Activated CD4-positive, alpha-beta T cell treated with anti-CD3 and anti-CD28 coated beads, Interleukin-2, amount 50 U/mL, for 24 hours (primary cell): ENCODE data around the gene DUOX1.

ENCODE experiments used
- DNase-seq, 2 donors: peaks; one replicate each; pipeline ENCODE4 v3.0.0-alpha.2; 2020; ENCODE audit warnings: low read depth in 1 of 2, low spot score in 1 of 2

The DUOX1 gene

GRCh38 chr15:45185903-45186770 is 56.3 kb downstream of the DUOX1 start:
- no peak for DNase-seq

- DNase-seq: no peak
Observed at GRCh38 chr15:45186771-45187577, 57.2 kb downstream of the DUOX1 start.

GRCh38 chr15:45187578-45187893 is 57.7 kb downstream of the DUOX1 start:
- DNase-seq: no peak

- DNase-seq: peak; percentile 68 to 80
Observed at GRCh38 chr15:45187894-45188830, 58.4 kb downstream of the DUOX1 start, which contains the start of gene SHF. Gene SHF (minus strand): TSS chr15:45187966. CDS start chr15:45187951, 15 bp downstream.

- DNase-seq: no peak
Observed at GRCh38 chr15:45197512-45197911, 67.7 kb downstream of the DUOX1 start.

GRCh38 chr15:45198337-45199135 is 68.7 kb downstream of the DUOX1 start:
- peak; percentile 93 to 97 for DNase-seq

- no peak for DNase-seq
Observed at GRCh38 chr15:45199136-45199810, 69.5 kb downstream of the DUOX1 start.

GRCh38 chr15:45200001-45200798 is 70.4 kb downstream of the DUOX1 start:
- peak; percentile 97 to 99 for DNase-seq

GRCh38 chr15:45200799-45201556 is 71.2 kb downstream of the DUOX1 start:
- peak; percentile 81 to 86 for DNase-seq

- DNase-seq: no peak
Observed at GRCh38 chr15:45201557-45201859, 71.7 kb downstream of the DUOX1 start.

GRCh38 chr15:45201869-45202268 is 72.1 kb downstream of the DUOX1 start:
- DNase-seq: no peak

- no peak for DNase-seq
Observed at GRCh38 chr15:45203182-45203581, 73.4 kb downstream of the DUOX1 start.

- peak in 1 of 2 donors; percentile 47 for DNase-seq
Observed at GRCh38 chr15:45205192-45205591, 75.4 kb downstream of the DUOX1 start.

GRCh38 chr15:45212493-45212892 is 82.7 kb downstream of the DUOX1 start:
- no peak for DNase-seq
